ENCODE results near the gene CCDC90B. TPM values are rescaled to one million over a fixed set of nuclear protein-coding genes. Genes with fewer than 3 reads are reported as not detected.

Gene CCDC90B
- total RNA-seq, 1 experiment from 2014 or later, result 48.9 TPM

DNA sequence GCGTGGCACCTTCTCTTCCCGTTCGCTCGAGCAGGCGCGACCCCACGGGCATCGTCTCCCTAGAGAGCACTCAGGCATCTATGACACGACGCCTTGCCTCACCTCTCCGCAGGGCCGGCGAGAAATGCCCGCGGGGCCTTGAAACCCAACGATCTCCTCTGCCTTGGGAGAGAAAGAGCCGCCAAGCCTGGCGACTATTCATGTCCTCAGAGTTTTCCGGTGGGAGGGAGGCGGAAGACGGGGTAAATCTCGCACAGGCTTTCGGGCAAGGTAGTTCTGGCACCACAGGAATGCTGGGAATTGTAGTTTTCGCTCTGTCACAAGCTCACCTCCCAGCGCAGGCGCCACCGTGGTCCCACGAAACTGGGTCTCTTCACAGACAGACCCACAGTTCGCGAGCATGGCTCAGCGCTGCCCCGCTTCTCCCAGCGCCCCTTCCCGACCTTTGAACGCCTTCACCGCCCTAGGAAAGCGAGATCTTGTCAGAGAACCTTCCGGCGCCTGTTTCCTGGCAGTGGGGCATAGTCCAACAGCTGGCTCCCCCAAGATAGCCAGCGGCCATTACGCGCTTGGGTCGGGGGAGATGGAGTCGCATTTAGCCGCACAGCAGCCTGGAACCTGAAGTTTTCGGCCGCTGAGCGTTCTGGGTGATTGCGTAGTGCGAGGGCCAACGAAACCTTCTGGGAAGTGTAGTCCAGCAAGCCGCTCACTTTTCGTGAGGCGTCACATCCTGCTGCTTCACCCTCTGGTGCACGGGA lies at the start of gene CCDC90B (continued):
- TF ChIP-seq, protein P1, sequence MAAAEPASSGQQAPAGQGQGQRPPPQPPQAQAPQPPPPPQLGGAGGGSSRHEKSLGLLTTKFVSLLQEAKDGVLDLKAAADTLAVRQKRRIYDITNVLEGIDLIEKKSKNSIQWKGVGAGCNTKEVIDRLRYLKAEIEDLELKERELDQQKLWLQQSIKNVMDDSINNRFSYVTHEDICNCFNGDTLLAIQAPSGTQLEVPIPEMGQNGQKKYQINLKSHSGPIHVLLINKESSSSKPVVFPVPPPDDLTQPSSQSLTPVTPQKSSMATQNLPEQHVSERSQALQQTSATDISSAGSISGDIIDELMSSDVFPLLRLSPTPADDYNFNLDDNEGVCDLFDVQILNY (CRISPR knock-in tag; IDR thresholded peaks at IDR 0.05), result peak; percentile 29; the same call in 1 of the 2 replicates
- TF ChIP-seq, protein P2, sequence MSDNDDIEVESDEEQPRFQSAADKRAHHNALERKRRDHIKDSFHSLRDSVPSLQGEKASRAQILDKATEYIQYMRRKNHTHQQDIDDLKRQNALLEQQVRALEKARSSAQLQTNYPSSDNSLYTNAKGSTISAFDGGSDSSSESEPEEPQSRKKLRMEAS (CRISPR knock-in tag; IDR thresholded peaks at IDR 0.05), result peak; percentile 83
- no peak for TF ChIP-seq HMGA2 (CRISPR knock-in tag; IDR thresholded peaks at IDR 0.05)
- no peak for TF ChIP-seq ELF4 (CRISPR knock-in tag; IDR thresholded peaks at IDR 0.05; ENCODE audit: low read depth)
- 0 out of 2 replicates have a peak, but pooled peaks have one; percentile 40 for TF ChIP-seq NFE2L1 (CRISPR knock-in tag; IDR thresholded peaks at IDR 0.05)
- no peak for TF ChIP-seq ZNF263 (CRISPR knock-in tag; IDR thresholded peaks at IDR 0.05; ENCODE audit: low read depth)
- no peak for TF ChIP-seq ZNF219 (CRISPR knock-in tag; IDR thresholded peaks at IDR 0.05; ENCODE audit: borderline replicate concordance)
- TF ChIP-seq, protein P3, sequence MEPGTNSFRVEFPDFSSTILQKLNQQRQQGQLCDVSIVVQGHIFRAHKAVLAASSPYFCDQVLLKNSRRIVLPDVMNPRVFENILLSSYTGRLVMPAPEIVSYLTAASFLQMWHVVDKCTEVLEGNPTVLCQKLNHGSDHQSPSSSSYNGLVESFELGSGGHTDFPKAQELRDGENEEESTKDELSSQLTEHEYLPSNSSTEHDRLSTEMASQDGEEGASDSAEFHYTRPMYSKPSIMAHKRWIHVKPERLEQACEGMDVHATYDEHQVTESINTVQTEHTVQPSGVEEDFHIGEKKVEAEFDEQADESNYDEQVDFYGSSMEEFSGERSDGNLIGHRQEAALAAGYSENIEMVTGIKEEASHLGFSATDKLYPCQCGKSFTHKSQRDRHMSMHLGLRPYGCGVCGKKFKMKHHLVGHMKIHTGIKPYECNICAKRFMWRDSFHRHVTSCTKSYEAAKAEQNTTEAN (CRISPR knock-in tag; IDR thresholded peaks at IDR 0.05), result 0 out of 2 replicates have a peak, but pooled peaks have one; percentile 53
- TF ChIP-seq GABPB1 (CRISPR knock-in tag; IDR thresholded peaks at IDR 0.05), result peak; percentile 97
- TF ChIP-seq, protein P4, sequence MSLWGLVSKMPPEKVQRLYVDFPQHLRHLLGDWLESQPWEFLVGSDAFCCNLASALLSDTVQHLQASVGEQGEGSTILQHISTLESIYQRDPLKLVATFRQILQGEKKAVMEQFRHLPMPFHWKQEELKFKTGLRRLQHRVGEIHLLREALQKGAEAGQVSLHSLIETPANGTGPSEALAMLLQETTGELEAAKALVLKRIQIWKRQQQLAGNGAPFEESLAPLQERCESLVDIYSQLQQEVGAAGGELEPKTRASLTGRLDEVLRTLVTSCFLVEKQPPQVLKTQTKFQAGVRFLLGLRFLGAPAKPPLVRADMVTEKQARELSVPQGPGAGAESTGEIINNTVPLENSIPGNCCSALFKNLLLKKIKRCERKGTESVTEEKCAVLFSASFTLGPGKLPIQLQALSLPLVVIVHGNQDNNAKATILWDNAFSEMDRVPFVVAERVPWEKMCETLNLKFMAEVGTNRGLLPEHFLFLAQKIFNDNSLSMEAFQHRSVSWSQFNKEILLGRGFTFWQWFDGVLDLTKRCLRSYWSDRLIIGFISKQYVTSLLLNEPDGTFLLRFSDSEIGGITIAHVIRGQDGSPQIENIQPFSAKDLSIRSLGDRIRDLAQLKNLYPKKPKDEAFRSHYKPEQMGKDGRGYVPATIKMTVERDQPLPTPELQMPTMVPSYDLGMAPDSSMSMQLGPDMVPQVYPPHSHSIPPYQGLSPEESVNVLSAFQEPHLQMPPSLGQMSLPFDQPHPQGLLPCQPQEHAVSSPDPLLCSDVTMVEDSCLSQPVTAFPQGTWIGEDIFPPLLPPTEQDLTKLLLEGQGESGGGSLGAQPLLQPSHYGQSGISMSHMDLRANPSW (CRISPR knock-in tag; conservative IDR thresholded peaks at IDR 0.05; ENCODE audit: low read depth), result no peak
- TF ChIP-seq, protein P5, sequence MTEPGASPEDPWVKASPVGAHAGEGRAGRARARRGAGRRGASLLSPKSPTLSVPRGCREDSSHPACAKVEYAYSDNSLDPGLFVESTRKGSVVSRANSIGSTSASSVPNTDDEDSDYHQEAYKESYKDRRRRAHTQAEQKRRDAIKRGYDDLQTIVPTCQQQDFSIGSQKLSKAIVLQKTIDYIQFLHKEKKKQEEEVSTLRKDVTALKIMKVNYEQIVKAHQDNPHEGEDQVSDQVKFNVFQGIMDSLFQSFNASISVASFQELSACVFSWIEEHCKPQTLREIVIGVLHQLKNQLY (CRISPR knock-in tag; IDR thresholded peaks at IDR 0.05), result no peak
- TF ChIP-seq IRF2 (CRISPR knock-in tag; IDR thresholded peaks at IDR 0.05; ENCODE audit: borderline replicate concordance, low read depth), result no peak
- no peak for TF ChIP-seq NR1H2 (CRISPR knock-in tag; IDR thresholded peaks at IDR 0.05)

DNA sequence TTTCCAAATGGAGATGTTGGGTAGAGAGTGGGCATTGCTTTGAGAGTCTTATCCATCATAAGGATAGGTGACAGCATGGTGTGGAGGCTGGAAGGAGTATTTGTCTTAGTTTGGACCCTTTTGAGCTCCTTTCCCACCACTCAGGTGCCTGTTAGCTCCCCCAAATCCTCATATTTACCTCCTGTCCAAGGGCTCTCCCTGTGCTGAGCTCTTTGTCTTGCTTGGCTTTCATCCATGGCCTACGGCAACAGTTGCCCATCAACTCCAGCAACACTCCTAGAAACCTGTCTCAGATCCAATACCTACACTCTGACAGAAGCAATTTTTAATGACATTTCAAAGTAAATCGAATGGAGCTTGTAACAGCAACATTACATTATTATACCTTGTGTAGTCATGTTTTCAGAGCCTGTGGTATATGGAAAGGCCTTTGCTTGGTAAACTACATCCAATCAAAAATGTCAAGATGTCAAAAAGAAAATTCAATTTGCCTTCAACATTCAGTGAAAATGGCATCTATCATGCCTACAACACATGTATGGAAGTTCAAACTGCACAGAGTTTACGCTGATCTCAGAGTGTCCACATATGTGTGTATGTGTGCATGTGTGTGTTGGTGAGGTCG lies 49.4 kb upstream of the CCDC90B start:
- Mint-ChIP-seq H3K9me3 (peaks cover 4% of the 10 kb centered on the region; the same call in 1 of the 2 replicates), H3K27ac (no peak overlapping the region), H3K4me3 (no peak overlapping the region), H3K27me3 (ENCODE audit: low read depth) (no peaks in the 10 kb centered on the region), H3K36me3 (no peaks in the 10 kb centered on the region), H3K4me1 (peaks cover 8% of the 10 kb centered on the region)
- no peak for DNase-seq (ENCODE audit: low spot score)
- no peak for ATAC-seq
- POLR2A ChIA-PET, result no interaction called here
- CTCF ChIA-PET, result interaction anchor here (1.1 kb wide), 1 partner anchor 42 kb away, joined by 4 read pairs; no protein-coding TSS in a partner anchor
- TF ChIP-seq TP53 (CRISPR knock-in tag; IDR thresholded peaks at IDR 0.05), result no peak
- TF ChIP-seq ZNF396 (CRISPR knock-in tag; IDR thresholded peaks at IDR 0.05; ENCODE audit: borderline replicate concordance), result no peak
- TF ChIP-seq ESRRA (CRISPR knock-in tag; IDR thresholded peaks at IDR 0.05; ENCODE audit: borderline replicate concordance), result no peak
- TF ChIP-seq TCF7 (CRISPR knock-in tag; IDR thresholded peaks at IDR 0.05; ENCODE audit: low read depth), result no peak
- TF ChIP-seq, protein P6, sequence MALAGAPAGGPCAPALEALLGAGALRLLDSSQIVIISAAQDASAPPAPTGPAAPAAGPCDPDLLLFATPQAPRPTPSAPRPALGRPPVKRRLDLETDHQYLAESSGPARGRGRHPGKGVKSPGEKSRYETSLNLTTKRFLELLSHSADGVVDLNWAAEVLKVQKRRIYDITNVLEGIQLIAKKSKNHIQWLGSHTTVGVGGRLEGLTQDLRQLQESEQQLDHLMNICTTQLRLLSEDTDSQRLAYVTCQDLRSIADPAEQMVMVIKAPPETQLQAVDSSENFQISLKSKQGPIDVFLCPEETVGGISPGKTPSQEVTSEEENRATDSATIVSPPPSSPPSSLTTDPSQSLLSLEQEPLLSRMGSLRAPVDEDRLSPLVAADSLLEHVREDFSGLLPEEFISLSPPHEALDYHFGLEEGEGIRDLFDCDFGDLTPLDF (CRISPR knock-in tag; IDR thresholded peaks at IDR 0.05), result no peak
- TF ChIP-seq, protein P7, sequence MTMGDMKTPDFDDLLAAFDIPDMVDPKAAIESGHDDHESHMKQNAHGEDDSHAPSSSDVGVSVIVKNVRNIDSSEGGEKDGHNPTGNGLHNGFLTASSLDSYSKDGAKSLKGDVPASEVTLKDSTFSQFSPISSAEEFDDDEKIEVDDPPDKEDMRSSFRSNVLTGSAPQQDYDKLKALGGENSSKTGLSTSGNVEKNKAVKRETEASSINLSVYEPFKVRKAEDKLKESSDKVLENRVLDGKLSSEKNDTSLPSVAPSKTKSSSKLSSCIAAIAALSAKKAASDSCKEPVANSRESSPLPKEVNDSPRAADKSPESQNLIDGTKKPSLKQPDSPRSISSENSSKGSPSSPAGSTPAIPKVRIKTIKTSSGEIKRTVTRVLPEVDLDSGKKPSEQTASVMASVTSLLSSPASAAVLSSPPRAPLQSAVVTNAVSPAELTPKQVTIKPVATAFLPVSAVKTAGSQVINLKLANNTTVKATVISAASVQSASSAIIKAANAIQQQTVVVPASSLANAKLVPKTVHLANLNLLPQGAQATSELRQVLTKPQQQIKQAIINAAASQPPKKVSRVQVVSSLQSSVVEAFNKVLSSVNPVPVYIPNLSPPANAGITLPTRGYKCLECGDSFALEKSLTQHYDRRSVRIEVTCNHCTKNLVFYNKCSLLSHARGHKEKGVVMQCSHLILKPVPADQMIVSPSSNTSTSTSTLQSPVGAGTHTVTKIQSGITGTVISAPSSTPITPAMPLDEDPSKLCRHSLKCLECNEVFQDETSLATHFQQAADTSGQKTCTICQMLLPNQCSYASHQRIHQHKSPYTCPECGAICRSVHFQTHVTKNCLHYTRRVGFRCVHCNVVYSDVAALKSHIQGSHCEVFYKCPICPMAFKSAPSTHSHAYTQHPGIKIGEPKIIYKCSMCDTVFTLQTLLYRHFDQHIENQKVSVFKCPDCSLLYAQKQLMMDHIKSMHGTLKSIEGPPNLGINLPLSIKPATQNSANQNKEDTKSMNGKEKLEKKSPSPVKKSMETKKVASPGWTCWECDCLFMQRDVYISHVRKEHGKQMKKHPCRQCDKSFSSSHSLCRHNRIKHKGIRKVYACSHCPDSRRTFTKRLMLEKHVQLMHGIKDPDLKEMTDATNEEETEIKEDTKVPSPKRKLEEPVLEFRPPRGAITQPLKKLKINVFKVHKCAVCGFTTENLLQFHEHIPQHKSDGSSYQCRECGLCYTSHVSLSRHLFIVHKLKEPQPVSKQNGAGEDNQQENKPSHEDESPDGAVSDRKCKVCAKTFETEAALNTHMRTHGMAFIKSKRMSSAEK (CRISPR knock-in tag; IDR thresholded peaks at IDR 0.05; ENCODE audit: borderline replicate concordance), result no peak
- TF ChIP-seq, protein P8, sequence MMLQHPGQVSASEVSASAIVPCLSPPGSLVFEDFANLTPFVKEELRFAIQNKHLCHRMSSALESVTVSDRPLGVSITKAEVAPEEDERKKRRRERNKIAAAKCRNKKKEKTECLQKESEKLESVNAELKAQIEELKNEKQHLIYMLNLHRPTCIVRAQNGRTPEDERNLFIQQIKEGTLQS (CRISPR knock-in tag; conservative IDR thresholded peaks at IDR 0.05), result no peak
- TF ChIP-seq RELA (CRISPR knock-in tag; IDR thresholded peaks at IDR 0.05; ENCODE audit: borderline replicate concordance), result no peak
- TF ChIP-seq, protein P1 (CRISPR knock-in tag; IDR thresholded peaks at IDR 0.05), result no peak

Measured in WTC11 (cell line).